GM18498 (cell line): ENCODE results near the gene GOSR2.
"Not testable (repeated sequence)": the region's sequence is repeated elsewhere in the genome, so short reads cannot be mapped to it uniquely, and the experiment has no call there.

Source experiments
- ATAC-seq: cut with Tn5 transposase; IDR thresholded peaks from one replicate; pipeline ENCODE4 v1.9.1; 2021; ENCODE audit warnings: mild to moderate bottlenecking, moderate library complexity; ENCODE audit not compliant: unreplicated experiment

GOSR2 gene

DNA sequence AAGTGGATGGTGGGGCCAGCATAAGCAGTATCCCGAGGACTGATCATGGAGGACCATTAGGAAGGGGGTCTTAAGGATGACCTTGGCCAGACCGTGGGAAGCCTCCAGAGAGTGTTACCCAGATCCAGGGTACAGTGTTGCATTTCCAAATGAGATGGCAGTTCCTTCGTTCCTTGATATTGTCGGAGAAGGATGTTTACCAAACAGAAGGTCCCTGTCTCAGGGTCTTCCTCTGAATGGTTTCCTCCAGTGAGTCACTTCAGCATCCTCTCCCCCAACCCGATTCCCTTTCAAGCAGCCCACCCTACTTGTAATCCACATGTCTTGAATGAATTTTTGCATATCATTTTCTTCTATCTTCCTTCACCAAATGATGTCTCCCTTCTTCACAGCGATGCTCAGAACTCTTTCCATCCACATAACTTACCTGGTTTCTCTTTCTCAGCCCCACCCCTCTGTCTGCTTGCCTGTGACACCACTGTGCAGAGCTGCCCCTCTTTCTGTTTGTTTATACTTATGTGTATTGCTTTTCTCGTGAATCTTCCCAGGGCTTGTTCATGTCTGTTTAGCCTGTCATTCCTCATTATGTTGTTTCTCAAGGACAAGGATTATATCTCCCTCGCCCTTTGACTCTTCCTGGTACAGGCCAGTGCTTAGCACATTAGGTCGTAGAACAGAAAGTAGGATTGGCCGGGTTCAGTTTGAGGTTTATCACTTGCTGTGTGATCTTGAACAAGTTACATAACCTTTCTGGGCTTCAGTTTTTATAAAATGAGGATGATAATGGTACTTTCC, 5.7 kb downstream of the GOSR2 start:
- no peak for ATAC-seq

DNA sequence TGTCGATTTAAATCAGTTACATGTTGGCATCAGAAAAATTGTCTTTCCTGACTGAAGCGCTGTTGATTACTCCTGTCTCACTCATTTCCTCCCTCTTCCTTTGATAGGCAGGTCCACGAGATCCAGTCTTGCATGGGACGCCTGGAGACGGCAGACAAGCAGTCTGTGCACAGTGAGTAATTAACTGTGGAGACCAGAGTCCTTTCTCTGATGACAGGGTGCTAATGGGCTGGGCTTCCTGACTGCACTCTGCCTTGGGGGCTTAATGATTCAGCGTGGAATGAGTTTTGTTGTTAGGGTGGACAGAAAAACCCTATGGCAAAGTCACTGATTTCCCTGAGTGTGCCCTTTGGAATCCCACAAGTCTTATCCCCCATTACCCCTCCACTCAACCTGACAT, 6.5 kb downstream of the GOSR2 start:
- no peak for ATAC-seq

DNA sequence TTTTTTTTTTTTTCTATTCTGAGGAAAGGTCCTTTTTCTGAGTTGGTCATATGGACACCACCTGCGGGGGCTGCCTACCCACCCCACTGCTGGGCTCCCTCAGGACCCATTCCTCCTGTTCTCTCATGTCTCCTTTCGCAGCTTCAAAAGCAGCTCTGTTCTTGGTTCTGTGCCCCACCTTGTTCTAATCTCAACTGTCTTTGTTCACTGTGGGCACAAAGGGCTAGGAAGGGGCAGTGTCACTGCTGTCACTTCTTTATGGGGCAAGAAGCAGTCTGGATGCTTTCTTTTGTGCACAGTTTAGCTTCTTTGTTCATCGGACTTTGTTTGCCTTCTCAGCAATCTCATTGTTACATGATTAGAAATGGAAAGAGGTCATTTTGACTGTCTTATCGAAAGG, 7.1 kb downstream of the GOSR2 start:
- ATAC-seq = no peak

DNA sequence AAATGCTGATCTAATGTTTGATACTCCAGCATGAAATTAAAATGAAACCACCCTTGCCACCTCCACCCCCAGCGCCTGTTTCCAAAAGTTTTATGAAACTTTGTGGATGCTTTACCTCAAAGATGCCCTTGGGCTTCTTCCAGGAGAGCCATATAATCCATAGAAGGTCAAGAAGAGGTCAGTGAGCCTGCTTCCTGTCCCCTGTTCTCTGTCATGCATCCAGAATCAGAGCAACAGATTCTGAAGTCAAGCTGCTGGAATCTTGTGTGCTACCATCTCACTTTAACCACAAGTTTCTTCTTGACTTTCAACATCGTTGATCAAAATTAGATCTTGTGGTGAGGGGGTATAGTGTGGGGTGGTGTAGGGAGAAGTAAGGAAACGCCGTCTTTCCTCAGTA, 8.6 kb downstream of the GOSR2 start:
- ATAC-seq = no peak

DNA sequence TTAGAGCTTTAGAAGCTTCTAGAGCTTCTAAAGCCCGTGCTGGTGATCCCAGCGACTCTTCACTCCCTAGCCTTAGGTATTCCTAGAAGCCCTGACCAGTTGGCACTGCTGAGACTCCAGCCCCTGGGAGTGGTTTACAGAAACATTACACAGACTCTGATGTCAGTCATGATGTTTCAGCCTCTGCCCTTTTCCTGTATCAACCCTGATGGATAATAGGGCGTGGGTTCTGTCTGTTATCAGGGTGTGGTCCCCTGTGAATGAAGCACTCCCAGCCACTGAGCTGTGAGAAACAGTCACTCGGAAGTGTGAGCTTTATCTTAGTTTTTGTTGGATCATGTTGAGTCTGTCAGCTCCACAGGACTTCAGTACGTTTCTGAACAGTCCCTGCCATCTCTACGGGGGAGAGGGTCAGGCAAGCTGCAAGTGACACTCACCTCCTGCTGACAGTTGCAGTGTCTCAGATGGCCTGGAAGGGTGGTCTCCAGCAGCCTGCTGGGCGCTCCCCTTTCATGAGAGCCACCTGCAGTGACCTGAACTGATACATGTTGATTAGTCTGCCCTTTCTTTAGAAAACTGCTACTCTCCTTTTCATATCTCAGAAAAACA, 12.8 kb downstream of the GOSR2 start:
- no peak for ATAC-seq

DNA sequence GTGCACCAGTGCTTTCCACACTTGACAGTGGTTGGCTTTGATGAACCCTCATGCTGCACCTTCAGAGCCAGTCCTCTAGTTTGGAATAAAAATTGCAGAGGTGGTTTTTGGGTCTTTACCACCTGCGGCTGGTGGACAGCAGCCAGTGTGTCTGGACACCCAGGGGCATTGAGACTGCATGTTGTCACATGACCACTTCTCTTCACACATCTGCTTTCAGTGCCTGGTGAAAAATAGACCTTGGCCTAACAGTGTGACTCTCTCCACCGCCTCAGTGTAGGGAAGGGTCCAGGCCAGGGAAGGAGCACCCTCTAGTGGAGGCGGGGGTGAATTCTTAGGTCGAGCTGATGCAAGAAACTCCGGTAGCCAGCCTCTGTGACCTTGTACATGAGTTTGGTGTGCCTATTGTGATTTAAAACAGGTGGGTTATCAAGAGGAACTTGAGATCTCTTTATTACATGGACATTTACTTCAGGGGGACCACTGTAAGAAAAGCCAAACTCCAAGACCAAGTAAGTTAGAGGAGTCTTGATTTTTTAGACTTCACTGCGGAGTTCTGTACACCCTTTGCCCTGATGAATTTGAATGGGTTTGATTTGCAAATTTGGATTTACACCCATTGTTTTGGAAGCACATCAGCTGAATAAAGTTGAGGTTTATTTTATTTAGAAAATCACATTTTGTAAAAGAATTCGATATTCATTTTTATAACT, 17.9 kb downstream of the GOSR2 start:
- ATAC-seq = no peak

DNA sequence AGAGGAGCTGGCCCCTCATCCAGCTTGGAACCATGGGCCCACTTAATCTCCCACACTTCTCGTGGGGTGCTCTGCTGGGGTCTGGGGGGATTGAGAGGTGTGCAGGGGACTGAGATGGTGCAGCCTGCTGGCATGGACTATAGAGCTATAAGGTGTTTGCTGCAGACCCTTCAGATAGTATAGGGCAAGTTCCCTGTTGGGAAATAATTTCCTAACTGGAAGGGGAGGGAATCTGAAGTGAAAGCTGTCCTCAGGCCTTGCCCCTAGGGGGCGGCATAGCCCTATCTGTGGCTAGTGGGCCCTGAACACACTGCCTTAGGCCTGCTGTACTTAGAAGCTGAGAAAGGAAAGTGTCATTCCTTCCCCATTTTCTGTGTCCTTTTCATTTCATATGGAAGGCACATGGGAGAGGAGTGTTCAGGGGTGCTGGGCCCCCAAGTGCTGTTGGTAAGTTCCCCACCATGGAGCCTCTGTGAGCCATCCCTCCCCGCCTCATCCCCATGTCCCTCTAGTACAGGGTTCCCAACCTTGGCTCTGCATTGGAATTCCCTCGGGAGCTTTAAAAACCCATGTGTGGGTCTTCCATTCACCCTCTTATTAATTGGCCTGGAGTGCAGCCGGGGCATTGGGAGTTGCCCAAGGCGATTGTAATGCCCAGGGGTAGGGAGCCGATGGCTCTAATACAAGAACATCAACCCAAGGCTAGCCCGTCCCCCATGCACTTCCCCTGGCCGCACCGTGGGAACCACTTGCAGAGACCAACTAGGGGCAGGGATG, 19.7 kb downstream of the GOSR2 start:
- no peak for ATAC-seq

DNA sequence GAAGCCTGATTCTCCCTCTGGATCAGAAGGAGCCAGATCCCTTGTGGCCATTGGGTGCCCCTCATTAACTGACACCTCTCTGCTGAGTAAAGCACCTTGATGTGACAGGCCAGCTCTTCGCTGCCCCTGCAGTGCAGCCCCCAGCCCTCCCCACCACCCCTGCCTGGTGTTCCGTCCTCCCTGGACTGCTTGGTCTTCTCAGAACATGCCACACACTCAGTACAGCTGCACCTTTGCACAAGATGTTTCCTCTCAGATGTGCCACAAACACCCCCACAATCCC, 20.2 kb downstream of the GOSR2 start:
- ATAC-seq = no peak

DNA sequence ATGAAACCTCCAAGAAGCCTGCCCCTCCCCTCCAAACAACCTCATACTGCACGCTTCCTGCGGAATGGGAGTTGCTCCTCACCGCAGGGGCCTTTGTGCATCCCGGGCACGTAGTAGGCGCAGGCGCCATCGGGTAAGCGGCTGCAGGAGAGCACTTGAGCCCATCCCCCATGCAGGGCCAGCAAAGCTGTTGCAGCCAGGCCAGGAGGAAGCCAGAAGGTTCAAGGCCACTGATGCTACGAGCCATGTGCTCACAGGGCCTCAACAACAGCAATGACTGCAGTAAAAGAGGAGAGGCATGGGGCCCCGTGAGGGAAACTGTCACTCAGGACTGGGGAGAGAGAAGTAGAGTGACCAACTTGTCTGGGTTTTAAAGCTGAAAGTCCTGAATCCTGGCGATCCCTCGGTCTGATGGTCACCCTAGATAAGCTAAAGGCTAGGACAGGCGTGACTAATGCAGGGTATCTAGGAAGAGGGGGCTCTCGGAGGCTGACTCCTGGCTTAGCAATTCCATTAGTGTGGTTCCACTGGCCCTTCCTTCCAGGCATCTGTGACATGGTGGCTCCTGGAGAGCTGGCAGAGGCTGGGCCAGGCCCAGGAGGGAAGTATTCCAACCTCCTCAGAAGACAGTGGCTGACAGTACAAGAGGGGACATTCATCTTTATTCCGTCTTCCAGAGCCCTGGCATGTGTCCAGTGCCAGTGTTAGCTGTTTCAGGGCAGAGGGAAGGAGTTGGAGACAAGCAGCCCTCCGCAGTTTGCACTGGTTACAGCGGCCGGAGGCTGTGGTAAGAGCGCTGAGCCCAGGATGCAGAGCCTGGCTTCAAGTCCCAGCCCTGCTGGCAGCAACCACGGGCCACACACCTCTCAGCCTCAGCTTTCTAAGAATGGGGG, 20.8 kb downstream of the GOSR2 start:
- ATAC-seq = no peak

DNA sequence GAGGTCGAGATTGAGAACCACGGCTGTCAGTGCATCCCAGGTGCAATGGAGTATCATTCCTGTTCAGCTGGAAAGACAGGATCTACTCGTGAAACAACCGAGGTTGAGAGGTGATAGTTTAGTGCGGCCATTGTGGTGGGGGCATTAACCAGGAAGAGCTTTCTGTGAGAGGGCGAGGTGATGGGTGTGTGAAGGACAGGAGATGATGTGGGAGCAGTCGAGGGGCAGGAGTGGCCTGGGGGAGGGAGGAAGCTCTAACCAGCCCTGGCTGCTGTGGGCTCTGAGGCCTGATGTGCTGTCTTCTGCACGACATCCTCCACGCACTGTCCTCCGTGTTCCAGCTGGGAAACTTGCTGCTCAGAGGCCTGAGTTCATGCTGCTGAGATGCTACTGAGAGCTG, 22.0 kb downstream of the GOSR2 start:
- ATAC-seq = no peak

DNA sequence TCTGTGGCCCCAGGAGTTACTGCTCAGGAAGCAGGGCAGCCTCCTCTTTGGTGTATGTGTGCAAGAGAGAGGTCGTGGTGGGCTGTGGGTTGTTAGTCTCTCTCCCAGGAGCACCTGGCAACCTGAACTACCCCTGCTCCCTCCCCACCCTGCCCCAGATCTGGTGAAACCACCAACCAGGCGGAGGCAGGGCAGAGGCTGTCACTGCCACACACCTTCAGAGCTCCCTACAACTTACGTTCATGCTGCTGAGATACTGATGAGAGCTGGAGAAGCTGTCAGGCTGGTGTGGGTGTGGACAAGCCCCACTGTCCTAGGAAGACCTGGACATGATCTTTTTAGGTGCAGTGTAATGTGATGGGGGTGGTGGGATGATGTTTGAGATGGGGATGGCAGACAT, 24.3 kb downstream of the GOSR2 start:
- no peak for ATAC-seq

DNA sequence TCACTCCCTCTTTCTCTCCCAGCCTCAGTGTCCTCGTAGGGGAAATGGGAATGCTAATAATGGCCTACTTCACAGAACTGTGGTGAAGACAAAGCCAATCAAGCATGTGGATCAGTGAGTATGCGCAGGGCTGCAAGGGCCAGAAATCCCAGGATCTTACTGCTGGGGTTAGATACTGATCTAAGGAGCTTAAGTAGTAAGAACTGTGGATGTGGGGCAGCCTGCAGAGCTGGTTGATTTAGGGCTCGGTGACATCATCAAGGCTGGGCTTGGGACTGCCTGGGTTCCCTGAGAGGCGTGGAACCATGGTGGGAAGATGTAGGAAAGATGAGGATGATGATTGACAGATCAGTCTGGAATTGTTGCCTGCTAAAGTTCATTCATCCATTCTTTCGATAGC, 25.6 kb downstream of the GOSR2 start:
- ATAC-seq = no peak

DNA sequence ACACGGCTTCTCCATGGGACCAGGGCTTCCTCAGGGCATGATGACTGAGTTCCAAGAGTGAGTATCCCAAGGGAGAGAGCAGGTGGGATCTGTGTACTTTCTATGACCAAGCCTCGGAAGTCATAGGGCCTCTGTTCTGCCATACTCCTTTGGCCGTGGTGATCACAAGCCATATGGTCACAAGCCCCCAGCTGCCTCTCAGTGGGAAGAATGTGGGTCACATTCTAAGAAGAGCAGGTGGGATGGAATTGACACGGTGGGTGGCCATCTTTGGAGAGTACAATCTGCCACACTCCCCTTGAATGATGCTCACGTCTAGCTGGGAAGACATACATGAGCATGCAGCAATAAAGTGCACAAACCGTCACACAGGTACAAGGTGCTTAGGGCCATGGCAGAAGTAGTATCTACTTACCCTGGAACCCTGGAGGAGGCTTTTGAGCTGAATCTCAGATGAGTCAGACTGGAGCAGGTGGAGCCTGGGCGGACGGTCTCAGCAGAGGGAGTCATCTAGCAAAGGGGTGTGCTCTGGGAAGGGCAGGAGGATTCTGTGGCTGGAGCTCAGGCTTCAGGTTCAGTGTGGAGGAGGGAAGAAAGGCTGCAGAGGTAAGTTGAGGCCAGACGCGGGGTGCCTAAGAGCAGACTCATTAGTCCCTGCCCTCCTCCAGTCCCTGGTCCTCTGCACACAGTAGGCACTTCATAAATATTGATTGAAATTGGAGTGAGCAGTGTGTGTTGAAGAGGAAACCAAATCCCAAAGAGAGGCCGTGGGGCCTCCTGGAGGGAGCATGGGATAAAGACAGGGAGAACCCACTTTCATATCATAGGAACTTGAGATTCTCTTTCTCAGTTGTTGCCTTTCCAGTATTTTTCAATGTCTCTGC, 26.6 kb downstream of the GOSR2 start:
- ATAC-seq = no peak

DNA sequence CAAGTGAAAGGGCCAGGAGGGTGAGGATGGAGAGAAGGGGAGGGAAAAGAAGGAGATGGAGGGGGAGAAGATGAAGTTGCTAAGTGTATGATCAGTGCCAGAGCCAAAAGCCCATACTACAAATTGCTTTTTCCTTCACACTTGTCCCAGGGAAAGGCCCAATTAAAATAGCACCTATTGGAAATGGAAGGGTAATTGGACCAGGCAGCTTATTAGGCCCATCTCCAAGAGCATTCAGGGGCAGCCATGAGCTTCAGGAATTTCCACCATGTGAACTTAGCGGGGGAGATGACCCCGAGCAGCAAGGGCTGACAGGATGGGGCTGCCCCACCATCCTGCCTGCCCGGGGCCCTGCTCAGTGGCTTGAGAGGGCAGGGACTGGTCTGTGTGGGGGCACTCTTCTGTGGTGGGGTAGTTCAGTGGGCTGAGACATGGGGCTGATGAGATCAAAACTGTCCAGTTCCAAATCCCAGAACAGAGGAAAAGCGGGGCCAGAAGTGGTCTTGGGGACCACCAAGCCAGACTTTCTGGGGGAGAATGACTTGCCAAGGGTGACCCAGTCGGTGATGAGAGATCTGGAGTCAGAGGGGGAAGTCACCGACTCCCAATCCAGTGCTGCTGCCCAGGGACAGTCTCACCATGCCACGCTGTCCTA, 27.5 kb downstream of the GOSR2 start:
- ATAC-seq = no peak

DNA sequence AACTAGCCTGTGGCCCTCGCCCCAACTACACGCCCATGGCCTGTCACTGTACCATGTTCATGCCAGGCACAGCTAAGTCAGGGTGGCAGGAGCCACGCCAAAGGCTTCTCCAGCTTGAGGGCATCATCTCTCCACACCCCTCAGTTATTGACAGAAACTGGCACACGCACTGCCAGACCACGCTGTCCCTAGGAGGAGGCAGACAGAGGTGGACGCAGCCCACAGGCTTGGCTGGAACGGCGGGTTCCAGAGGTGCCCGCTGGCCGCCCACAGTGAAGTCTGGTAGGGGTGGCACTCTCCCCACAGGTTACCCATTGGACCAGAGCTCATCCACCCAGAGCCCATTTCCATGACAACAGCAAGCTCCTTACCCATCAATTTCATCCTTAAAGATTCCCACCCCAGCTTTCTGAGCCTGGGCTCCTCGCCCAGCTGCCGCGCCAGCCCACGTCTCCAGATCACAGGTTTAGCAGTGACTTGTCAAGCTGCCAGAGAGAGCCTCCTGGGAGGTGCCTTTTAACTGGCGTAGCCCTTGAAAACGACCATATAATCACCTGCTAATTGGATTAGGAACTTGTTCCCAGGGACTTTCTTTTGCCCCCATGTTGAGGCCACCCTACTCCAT, 28.1 kb downstream of the GOSR2 start:
- ATAC-seq = no peak

DNA sequence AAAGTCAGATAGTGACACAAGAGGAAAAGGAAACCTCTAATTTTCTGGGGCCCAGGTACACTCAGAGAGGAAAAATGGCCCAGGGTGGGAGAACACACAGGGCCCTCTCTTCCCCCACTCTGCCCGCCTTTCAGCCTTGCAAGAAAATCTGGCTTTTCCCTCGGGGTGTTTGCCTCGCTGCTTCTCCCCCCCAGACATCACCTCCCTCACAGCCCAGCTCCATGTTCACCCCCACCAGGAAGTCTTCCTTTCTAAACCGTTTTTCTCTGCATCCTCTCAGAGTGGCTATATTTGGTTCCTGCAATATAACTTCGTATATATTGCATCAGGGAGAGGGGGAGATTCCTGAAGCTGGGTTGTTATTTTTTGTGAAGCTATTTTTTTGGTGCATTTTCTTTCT, 28.7 kb downstream of the GOSR2 start:
- ATAC-seq = no peak

DNA sequence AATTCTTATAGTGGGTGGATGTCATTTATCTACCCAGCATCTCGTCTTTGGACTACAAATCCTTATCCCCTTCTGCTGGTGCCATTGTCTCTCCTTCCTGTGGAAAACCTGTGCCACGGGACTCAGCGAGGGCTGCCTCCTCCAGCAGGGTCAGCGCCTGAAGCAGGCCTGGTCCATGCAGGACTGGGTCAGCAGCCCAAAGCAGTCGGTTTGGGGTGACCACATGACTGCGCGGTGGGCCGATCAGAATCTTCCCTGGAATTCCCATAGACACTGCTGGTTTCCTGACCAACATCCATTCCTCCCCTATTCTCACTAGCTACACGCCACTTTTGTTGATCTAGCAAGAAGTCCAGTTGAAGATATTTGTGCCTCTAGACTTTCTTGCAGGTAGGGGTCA, 29.2 kb downstream of the GOSR2 start:
- ATAC-seq = no peak

DNA sequence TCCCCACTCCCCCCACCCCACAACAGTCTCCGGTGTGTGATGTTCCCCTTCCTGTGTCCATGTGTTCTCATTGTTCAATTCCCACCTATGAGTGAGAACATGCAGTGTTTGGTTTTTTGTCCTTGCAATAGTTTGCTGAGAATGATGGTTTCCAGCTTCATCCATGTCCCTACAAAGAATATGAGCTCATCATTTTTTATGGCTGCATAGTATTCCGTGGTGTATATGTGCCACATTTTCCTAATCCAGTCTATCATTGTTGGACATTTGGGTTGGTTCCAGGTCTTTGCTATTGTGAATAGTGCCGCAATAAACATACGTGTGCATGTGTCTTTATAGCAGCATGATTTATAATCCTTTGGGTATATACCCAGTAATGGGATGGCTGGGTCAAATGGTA, 30.2 kb downstream of the GOSR2 start:
- not testable (repeated sequence) for ATAC-seq
